Fibroblast of skin of left biceps (primary cell): ENCODE measurements around the gene BUD31.

ENCODE experiments used
- DNase-seq, 2 experiments: peaks; one replicate each; pipeline ENCODE4 v3.0.0-alpha.2; 2013; ENCODE audit warnings: low read depth in 2 of 2

The BUD31 gene

GRCh38 chr7:99433158-99433557 lies 24.4 kb downstream of the BUD31 start:
- DNase-seq: no peak

DNA sequence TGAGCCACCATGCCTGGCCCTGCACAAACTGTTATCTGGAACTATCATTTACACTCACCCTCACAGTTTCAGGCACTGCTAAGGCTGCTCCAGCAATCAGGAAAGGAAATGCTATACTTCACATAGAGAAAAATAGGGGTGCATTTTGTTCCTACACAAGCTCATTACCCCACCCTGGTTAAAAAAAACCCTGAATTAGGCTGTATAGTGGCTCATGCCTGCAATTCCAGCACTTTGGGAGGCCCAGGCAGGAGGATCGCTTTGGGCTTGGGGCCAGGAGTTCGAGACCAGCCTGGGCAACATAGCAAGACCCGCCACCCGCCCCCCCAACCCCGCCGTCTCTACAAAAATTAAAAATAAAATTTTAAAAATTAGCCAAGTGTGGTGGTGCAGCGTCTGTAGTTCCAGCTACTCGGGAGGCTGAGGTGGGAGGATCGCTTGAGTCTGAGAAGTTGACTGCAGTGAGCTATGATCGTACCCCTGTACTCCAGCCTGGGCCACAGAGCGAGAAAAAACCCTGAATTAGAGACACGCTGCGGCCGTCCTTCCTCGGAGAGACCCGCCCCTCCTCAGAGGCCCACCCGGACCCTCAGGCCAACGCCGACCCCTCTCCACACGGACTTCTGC lies 29.3 kb downstream of the BUD31 start:
- DNase-seq: no peak

- peak; percentile 79 to 83 for DNase-seq
Observed at GRCh38 chr7:99438573-99439480, 30.1 kb downstream of the BUD31 start, which contains the start of the genes CPSF4 and PTCD1. Gene CPSF4 (plus strand): TSS chr7:99438943. CDS start chr7:99439083, 140 bp downstream. Gene PTCD1 (minus strand): TSS chr7:99438798. CDS start chr7:99435242, 3,556 bp downstream.

- DNase-seq: no peak
Observed at GRCh38 chr7:99440195-99440594, 31.4 kb downstream of the BUD31 start.

GRCh38 chr7:99446096-99446495 lies 37.3 kb downstream of the BUD31 start:
- no peak for DNase-seq

DNA sequence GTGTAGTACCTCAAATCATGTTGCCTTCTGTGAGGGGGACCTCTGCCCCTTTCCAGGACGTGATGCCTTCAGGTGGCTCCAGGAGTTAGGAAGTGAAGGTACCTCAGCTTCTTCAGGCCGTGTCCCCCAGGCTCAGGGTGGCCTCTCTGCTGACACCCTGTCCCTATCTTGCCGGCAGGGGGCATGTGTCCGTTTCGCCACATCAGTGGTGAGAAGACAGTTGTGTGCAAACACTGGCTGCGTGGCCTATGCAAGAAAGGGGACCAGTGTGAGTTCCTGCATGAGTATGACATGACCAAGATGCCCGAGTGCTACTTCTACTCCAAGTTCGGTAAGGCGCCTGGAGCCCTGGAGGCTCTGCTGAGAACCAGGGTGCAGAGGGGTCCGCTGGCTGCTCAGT lies 39.2 kb downstream of the BUD31 start:
- DNase-seq: no peak

- DNase-seq: no peak
Observed at GRCh38 chr7:99448855-99449254, 40.1 kb downstream of the BUD31 start.

GRCh38 chr7:99449326-99449725 lies 40.6 kb downstream of the BUD31 start:
- DNase-seq: no peak

- DNase-seq: no peak
Observed at GRCh38 chr7:99451936-99452335, 43.2 kb downstream of the BUD31 start.

DNA sequence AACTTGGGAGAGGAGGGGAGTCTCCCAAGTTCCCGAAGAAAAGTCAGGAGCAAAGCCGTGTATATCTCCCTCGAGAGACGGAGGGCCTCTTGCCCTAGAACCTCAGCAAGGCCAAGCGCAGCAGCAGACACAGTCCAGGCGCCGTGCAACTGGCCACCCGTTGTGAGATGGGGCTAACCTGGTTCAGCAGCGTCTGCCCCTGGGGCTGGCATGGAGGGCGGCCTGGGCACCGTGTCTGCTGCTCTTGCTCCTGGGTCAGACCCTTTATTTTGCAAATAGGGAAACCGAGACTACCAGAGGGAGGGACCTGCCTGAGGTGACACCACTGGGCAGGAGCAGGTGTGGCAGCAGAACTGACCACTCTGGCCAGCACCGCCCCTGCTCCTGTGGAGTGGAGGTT lies 43.8 kb downstream of the BUD31 start:
- no peak for DNase-seq

- DNase-seq: no peak
Observed at GRCh38 chr7:99453105-99453504, 44.3 kb downstream of the BUD31 start.

- no peak for DNase-seq
Observed at GRCh38 chr7:99455874-99456273, 47.1 kb downstream of the BUD31 start.

- DNase-seq: no peak
Observed at GRCh38 chr7:99456288-99456687, 47.5 kb downstream of the BUD31 start.

DNA sequence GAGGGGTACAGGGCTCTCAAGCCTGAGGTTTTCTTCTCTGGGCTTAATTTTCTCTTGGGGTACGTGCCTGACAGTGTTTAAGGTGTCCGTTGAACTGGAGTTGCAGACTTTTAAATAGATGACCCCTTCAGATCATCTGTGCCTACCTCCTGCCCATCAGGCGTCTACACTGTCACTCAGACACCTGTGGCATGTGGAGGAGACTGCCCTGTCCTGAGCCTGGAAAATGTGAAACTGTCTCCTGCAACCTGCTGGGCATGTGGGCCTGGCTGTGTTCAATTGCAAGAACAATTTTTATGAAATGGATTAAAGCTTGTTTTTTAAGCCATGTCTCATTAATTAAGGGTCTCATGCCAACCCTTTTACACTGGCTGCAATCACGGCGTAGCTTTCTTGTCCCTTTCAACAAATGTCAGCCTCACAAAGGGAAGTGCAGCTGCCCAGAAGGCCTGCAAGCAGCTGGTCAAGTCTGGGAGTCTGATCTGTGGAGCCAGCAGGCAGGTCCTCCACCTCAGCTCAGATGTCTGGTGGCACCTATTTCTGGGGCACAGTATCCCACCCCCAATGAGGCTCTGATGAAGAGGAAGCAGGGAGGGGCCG lies 48.4 kb downstream of the BUD31 start:
- no peak for DNase-seq

- no peak for DNase-seq
Observed at GRCh38 chr7:99457650-99458493, 49.1 kb downstream of the BUD31 start.

DNA sequence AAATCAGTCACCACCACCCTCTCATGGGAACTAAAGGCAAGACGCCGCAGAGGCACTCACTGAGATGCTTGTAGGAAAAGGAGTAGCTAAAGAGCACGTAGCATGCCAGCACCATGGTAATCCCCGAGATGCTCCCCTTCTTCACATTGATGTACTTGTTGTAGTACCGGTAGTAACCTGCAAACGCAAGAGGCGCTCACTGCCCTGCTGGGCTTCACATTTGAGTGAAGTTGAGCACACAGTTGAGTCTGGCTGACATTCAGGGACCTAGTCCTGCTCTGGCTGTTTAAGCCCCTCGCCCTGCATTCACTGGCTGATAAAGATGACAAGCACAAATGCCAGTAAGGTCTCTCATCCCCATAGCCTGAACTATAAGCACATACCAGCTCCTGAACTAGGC lies 50.3 kb downstream of the BUD31 start:
- DNase-seq: no peak

GRCh38 chr7:99460651-99461050 lies 51.9 kb downstream of the BUD31 start:
- DNase-seq: no peak

DNA sequence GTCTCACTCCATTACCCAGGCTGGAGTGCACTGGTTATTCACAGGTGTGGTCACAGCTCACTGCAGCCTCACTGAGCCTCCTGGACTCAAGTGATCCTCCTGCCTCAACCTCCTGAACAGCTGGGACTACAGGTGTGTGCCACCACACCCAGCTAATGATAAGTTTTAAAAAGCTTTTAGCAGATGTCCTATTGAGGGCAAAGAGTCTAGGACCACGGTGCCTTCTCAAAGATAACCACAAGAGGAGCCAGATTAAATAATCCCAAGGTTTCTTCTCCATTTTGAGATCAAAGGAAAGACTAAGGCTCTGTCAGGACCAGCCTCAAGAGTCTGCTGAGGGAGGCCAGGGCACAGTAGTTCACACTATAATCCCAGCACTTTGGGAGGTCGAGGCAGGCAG lies 52.5 kb downstream of the BUD31 start:
- DNase-seq: no peak

GRCh38 chr7:99465421-99465768 lies 56.6 kb downstream of the BUD31 start:
- no peak for DNase-seq

- no peak for DNase-seq
Observed at GRCh38 chr7:99468336-99468918, 59.7 kb downstream of the BUD31 start.
